ENCODE measurements around the gene KRT40.
"Not testable (repeated sequence)": the region's sequence is repeated elsewhere in the genome, so short reads cannot be mapped to it uniquely, and the experiment has no call there.

KRT40 gene

GRCh38 chr17:41013181-41013580 is 29.1 kb upstream of the KRT40 start:
- no peaks in the 10 kb centered on the region for H3K4me1 ChIP-seq (ENCODE audit: control insufficient read depth, insufficient read depth, low read length, unreplicated experiment)
- H3K27ac ChIP-seq (ENCODE audit: low read depth, low read length), result no peak overlapping the region
- H2AFZ ChIP-seq (ENCODE audit: low read length, unreplicated experiment), result no peak overlapping the region
- H3K36me3 ChIP-seq (ENCODE audit: insufficient read depth, low read length), result no peaks in the 10 kb centered on the region
- no peak overlapping the region for H3K4me3 ChIP-seq (ENCODE audit: low read depth, low read length)
- H3K27me3 ChIP-seq (ENCODE audit: insufficient read depth, low read length), result no peaks in the 10 kb centered on the region
- no peaks in the 10 kb centered on the region for H3K79me2 ChIP-seq (ENCODE audit: control insufficient read depth, insufficient read depth, low read length, unreplicated experiment)

DNA sequence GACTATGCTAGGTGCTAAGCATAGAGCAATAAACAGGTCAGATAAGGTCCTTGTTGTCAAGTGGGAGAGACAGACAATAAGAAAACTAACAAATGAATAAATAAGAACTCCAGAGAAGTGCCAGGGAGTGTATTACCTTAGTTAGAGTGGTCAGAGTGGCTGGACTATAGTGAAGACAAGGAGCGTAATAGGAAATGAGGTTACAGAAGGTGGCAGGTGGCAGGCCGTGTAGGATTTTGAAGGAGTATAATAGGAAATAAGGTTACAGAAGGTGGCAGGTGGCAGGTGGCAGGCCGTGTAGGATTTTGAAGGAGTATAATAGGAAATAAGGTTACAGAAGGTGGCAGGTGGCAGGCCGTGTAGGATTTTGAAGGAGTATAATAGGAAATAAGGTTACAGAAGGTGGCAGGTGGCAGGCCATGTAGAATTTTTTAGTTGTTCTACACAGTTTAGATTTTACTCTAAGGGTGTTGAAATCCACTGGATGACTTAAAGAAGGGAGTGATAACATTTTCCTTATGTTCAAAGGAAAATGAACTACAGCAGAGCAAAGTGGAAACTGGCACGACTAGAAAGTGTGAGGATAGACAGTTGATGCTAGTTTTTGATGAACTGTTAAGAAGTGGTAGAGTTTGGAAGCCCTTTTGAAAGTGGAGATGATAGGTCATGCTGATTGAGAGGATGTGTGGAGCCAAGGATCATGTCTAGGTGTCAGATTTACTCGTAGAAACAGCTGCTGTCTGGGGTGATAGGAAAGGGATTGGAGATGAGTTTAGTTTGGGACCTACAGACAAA is 28.4 kb upstream of the KRT40 start:
- no peak overlapping the region for H2AFZ ChIP-seq (ENCODE audit: low read length, unreplicated experiment)
- H3K79me2 ChIP-seq (ENCODE audit: control insufficient read depth, insufficient read depth, low read length, unreplicated experiment), result no peaks in the 10 kb centered on the region
- H3K4me1 ChIP-seq (ENCODE audit: control insufficient read depth, insufficient read depth, low read length, unreplicated experiment), result no peaks in the 10 kb centered on the region
- H3K27ac ChIP-seq (ENCODE audit: low read depth, low read length), result no peak overlapping the region
- no peaks in the 10 kb centered on the region for H3K36me3 ChIP-seq (ENCODE audit: insufficient read depth, low read length)
- H3K4me3 ChIP-seq (ENCODE audit: low read depth, low read length), result no peak overlapping the region
- no peaks in the 10 kb centered on the region for H3K27me3 ChIP-seq (ENCODE audit: insufficient read depth, low read length)

DNA sequence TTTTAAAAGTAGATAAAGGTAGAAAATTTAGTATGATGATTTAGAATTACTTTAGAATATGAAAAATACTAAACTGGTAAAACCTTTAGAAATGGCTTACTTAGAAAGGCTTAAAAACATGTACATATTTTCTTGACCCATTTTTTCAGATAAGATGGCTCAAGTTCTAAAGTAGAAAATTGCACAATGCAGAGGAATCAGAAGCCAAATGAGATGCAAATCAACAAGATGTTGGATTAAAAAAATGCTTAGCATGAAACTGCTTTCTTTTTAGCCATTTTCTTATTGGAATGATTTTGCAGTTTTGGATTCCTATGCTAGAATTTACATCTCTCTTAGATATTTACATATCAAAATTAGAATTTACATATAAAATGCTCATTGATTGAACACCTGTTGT is 26.3 kb upstream of the KRT40 start:
- Histone ChIP-seq H3K4me1 (ENCODE audit: control insufficient read depth, insufficient read depth, low read length, unreplicated experiment) (no peaks in the 10 kb centered on the region), H3K4me3 (ENCODE audit: low read depth, low read length) (no peak overlapping the region), H3K27ac (ENCODE audit: low read depth, low read length) (no peak overlapping the region), H3K79me2 (ENCODE audit: control insufficient read depth, insufficient read depth, low read length, unreplicated experiment) (no peaks in the 10 kb centered on the region), H3K36me3 (ENCODE audit: insufficient read depth, low read length) (no peaks in the 10 kb centered on the region), H3K27me3 (ENCODE audit: insufficient read depth, low read length) (no peaks in the 10 kb centered on the region), H2AFZ (ENCODE audit: low read length, unreplicated experiment) (no peak overlapping the region)

DNA sequence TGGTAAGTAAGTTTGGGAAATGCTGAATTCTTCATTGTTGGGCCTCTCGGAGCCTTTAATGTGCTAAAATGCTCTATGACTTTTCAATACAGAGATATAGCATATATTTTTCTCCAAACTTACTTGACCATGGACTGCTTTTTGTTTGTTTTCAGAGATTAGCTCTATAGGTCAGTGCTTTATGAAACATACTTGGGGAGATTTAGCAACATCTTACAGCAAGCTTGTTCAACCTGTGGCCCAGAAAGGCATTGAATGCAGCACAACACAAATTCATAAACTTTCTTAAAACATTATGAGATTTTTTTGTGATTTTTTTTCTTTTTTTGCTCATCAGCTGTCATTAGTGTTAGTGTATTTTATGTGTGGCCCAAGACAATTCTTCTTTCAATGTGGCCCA is 25.8 kb upstream of the KRT40 start:
- H3K4me3 ChIP-seq (ENCODE audit: low read depth, low read length), result no peak overlapping the region
- no peaks in the 10 kb centered on the region for H3K79me2 ChIP-seq (ENCODE audit: control insufficient read depth, insufficient read depth, low read length, unreplicated experiment)
- no peaks in the 10 kb centered on the region for H3K27me3 ChIP-seq (ENCODE audit: insufficient read depth, low read length)
- no peak overlapping the region for H2AFZ ChIP-seq (ENCODE audit: low read length, unreplicated experiment)
- no peaks in the 10 kb centered on the region for H3K36me3 ChIP-seq (ENCODE audit: insufficient read depth, low read length)
- H3K4me1 ChIP-seq (ENCODE audit: control insufficient read depth, insufficient read depth, low read length, unreplicated experiment), result no peaks in the 10 kb centered on the region
- H3K27ac ChIP-seq (ENCODE audit: low read depth, low read length), result no peak overlapping the region

DNA sequence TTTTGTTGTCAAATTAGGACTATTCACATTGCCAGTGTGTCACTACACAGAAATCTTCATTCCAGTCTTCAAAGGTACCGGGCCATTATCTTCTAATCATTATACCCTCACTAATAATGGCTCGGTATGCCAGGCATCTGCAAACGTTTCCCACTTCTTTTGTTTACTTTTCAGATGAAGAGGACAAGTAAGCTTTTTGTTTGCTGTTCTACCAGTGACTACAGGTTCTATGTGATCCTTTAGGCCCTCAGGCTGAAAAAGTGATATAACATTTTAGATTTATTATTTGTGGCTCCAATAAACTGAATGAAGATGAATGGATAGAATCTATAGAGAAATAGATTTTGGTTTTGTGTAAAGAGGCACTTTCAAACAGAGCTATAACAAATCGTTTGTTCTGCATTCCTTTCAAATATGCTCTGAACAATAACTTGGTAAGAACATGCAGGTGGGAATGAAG is 25.2 kb upstream of the KRT40 start:
- no peak overlapping the region for H3K27ac ChIP-seq (ENCODE audit: low read depth, low read length)
- no peaks in the 10 kb centered on the region for H3K36me3 ChIP-seq (ENCODE audit: insufficient read depth, low read length)
- no peak overlapping the region for H3K4me3 ChIP-seq (ENCODE audit: low read depth, low read length)
- no peak overlapping the region for H2AFZ ChIP-seq (ENCODE audit: low read length, unreplicated experiment)
- no peaks in the 10 kb centered on the region for H3K79me2 ChIP-seq (ENCODE audit: control insufficient read depth, insufficient read depth, low read length, unreplicated experiment)
- no peaks in the 10 kb centered on the region for H3K27me3 ChIP-seq (ENCODE audit: insufficient read depth, low read length)
- no peaks in the 10 kb centered on the region for H3K4me1 ChIP-seq (ENCODE audit: control insufficient read depth, insufficient read depth, low read length, unreplicated experiment)

GRCh38 chr17:41008811-41009210 is 24.7 kb upstream of the KRT40 start, which contains the start of gene KRTAP3-1:
Gene KRTAP3-1, minus strand, starts transcription at chr17:41009128. Its CDS starts 54 bp downstream, at chr17:41009074.
- no peaks in the 10 kb centered on the region for H3K27me3 ChIP-seq (ENCODE audit: insufficient read depth, low read length)
- H2AFZ ChIP-seq (ENCODE audit: low read length, unreplicated experiment), result no peak within 1 kb of the TSS
- H3K27ac ChIP-seq (ENCODE audit: low read depth, low read length), result no peak within 1 kb of the TSS
- H3K36me3 ChIP-seq (ENCODE audit: insufficient read depth, low read length), result no peaks in the 10 kb centered on the region
- H3K4me3 ChIP-seq (ENCODE audit: low read depth, low read length), result no peak within 1 kb of the TSS
- H3K79me2 ChIP-seq (ENCODE audit: control insufficient read depth, insufficient read depth, low read length, unreplicated experiment), result no peaks in the 10 kb centered on the region
- H3K4me1 ChIP-seq (ENCODE audit: control insufficient read depth, insufficient read depth, low read length, unreplicated experiment), result no peaks in the 10 kb centered on the region

DNA sequence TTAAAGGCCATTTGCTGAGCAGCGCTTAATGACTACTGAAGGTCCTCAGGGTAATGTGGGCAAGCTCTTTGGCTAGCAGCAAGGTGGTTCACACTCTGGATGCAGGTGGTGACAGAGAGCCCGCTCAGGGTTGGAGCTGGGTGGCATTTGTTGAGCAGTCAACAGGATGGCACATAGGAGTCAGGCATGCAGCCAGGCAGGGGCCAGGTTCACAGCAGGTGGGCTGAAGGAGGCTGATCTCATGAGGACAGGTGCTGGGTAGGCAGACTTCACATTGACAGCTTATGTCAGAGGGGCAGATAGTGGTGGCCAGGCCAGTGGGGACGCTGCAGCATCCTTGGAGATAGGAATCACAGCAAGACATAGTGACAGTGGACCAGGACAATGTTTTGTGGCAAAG is 20.3 kb upstream of the KRT40 start:
- H3K79me2 ChIP-seq (ENCODE audit: control insufficient read depth, insufficient read depth, low read length, unreplicated experiment), result no peaks in the 10 kb centered on the region
- H3K4me1 ChIP-seq (ENCODE audit: control insufficient read depth, insufficient read depth, low read length, unreplicated experiment), result peaks cover 11% of the 10 kb centered on the region
- no peak overlapping the region for H3K4me3 ChIP-seq (ENCODE audit: low read depth, low read length)

GRCh38 chr17:41003926-41004325 is 19.8 kb upstream of the KRT40 start:
- peaks cover 11% of the 10 kb centered on the region for H3K4me1 ChIP-seq (ENCODE audit: control insufficient read depth, insufficient read depth, low read length, unreplicated experiment)
- H3K36me3 ChIP-seq (ENCODE audit: insufficient read depth, low read length), result no peaks in the 10 kb centered on the region
- H3K79me2 ChIP-seq (ENCODE audit: control insufficient read depth, insufficient read depth, low read length, unreplicated experiment), result no peaks in the 10 kb centered on the region
- H2AFZ ChIP-seq (ENCODE audit: low read length, unreplicated experiment), result no peak overlapping the region
- H3K4me3 ChIP-seq (ENCODE audit: low read depth, low read length), result no peak overlapping the region
- H3K27ac ChIP-seq (ENCODE audit: low read depth, low read length), result no peak overlapping the region
- H3K27me3 ChIP-seq (ENCODE audit: insufficient read depth, low read length), result no peaks in the 10 kb centered on the region

More for the DNA sequence above, 20.3 kb upstream of the KRT40 start:
- Histone ChIP-seq H3K27me3 (ENCODE audit: insufficient read depth, low read length) (no peaks in the 10 kb centered on the region), H3K36me3 (ENCODE audit: insufficient read depth, low read length) (no peaks in the 10 kb centered on the region), H3K27ac (ENCODE audit: low read depth, low read length) (no peak overlapping the region), H2AFZ (ENCODE audit: low read length, unreplicated experiment) (no peak overlapping the region)

DNA sequence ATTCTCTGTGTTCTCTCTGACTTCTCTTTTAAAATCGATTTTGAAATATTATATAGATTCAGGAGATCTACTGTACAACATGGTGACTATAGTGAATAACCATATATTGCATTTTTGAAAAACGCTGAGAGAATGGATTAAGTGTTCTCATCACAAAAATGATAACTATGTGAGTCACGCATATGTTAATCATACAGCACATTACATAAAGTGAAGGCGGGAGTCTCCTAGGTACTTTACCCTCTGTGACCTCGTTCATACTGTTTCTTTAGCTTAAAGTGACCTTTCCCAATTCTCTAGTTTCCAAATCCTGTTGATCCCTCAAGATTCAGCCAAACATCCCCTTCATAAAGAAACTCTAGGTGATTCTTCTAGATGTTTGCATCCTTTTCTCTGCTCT is 18.7 kb upstream of the KRT40 start:
- Histone ChIP-seq H3K79me2 (ENCODE audit: control insufficient read depth, insufficient read depth, low read length, unreplicated experiment) (no peaks in the 10 kb centered on the region), H3K27me3 (ENCODE audit: insufficient read depth, low read length) (no peaks in the 10 kb centered on the region), H3K27ac (ENCODE audit: low read depth, low read length) (peak overlapping the region; percentile 43; the same call in 1 of the 2 replicates), H3K4me3 (ENCODE audit: low read depth, low read length) (no peak overlapping the region), H3K4me1 (ENCODE audit: control insufficient read depth, insufficient read depth, low read length, unreplicated experiment) (peaks cover 11% of the 10 kb centered on the region), H3K36me3 (ENCODE audit: insufficient read depth, low read length) (no peaks in the 10 kb centered on the region), H2AFZ (ENCODE audit: low read length, unreplicated experiment) (no peak overlapping the region)

DNA sequence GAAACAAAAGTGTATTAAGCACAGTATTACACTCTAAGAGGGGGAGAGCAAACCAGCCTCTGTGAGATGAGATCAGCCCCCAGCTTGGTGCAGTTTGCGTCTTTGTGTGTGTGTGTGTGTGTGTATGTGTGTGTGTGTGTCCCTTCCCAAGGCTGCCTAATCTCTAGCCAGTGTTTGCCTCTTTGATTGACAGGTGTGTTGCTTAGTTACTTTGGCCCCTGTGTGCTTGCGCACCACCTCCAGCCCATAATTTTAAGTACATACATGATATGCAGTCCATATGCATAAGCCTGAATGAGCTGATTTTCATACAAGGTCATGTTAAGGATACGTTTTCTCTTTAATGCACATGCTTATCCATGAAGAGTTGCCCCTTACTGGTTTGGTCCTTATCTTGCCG is 17.7 kb upstream of the KRT40 start:
- H3K36me3 ChIP-seq (ENCODE audit: insufficient read depth, low read length), result no peaks in the 10 kb centered on the region
- H3K27me3 ChIP-seq (ENCODE audit: insufficient read depth, low read length), result no peaks in the 10 kb centered on the region
- no peak overlapping the region for H3K27ac ChIP-seq (ENCODE audit: low read depth, low read length)
- no peak overlapping the region for H2AFZ ChIP-seq (ENCODE audit: low read length, unreplicated experiment)
- H3K4me1 ChIP-seq (ENCODE audit: control insufficient read depth, insufficient read depth, low read length, unreplicated experiment), result peaks cover 11% of the 10 kb centered on the region
- H3K79me2 ChIP-seq (ENCODE audit: control insufficient read depth, insufficient read depth, low read length, unreplicated experiment), result no peaks in the 10 kb centered on the region
- no peak overlapping the region for H3K4me3 ChIP-seq (ENCODE audit: low read depth, low read length)

- H3K27ac ChIP-seq (ENCODE audit: low read depth, low read length); H2AFZ ChIP-seq (ENCODE audit: low read length, unreplicated experiment): not testable (repeated sequence)
These were observed 15.4 kb upstream of the KRT40 start, which contains the start of gene KRTAP3-2 for GRCh38 chr17:40999563-40999962. Gene KRTAP3-2, minus strand, starts transcription at chr17:40999906. Its CDS starts 53 bp downstream, at chr17:40999853.

More at GRCh38 chr17:40999563-40999962, 15.4 kb upstream of the KRT40 start, which contains the start of gene KRTAP3-2:
- not testable (repeated sequence) for H3K79me2 ChIP-seq (ENCODE audit: control insufficient read depth, insufficient read depth, low read length, unreplicated experiment); H3K27me3 ChIP-seq (ENCODE audit: insufficient read depth, low read length); H3K36me3 ChIP-seq (ENCODE audit: insufficient read depth, low read length); H3K4me3 ChIP-seq (ENCODE audit: low read depth, low read length)
- H3K4me1 ChIP-seq (ENCODE audit: control insufficient read depth, insufficient read depth, low read length, unreplicated experiment), result peaks cover 11% of the 10 kb centered on the region

Data from ACC112 (cell line).